Thoracic aorta (tissue), 2 donors: ENCODE results near the gene AP2M1. TPM values are rescaled to one million over a fixed set of nuclear protein-coding genes. Genes with fewer than 3 reads are reported as not detected.
"Not testable (repeated sequence)": the region's sequence is repeated elsewhere in the genome, so short reads cannot be mapped to it uniquely, and the experiment has no call there.

Experiments
- ATAC-seq: fragments of 150-250 bp; one replicate; pipeline ENCODE4 v1.8.0; 2017; ENCODE audit warnings: low read depth; ENCODE audit not compliant: insufficient number of reproducible peaks, low FRiP score
- DNase-seq: peaks from one replicate; pipeline ENCODE4 v3.0.0-alpha.2; 2020; ENCODE audit warnings: low spot score
- H3K27ac ChIP-seq, 2 donors: fragments of 200-600 bp; sonication (generic); 1 replicate in 1 of 2; 2 replicates in 1 of 2; pipeline ENCODE4 v1.5.1; 2016; ENCODE audit warnings: mild to moderate bottlenecking in 2 of 2, moderate library complexity in 2 of 2
- H3K27me3 ChIP-seq: fragments of 200-600 bp; sonication (generic); replicated peaks from 2 replicates; pipeline ENCODE4 v1.6.0; 2016; ENCODE audit warnings: mild to moderate bottlenecking; ENCODE audit not compliant: insufficient read depth
- H3K36me3 ChIP-seq: fragments of 200-600 bp; sonication (generic); one replicate; pipeline ENCODE4 v1.5.1; 2016
- H3K4me1 ChIP-seq, 2 donors: fragments of 200-600 bp; sonication (generic); 1 replicate in 1 of 2; 2 replicates in 1 of 2; pipeline versions ENCODE4 v1.5.1 to v1.6.0; 2016; ENCODE audit warnings: low read depth in 2 of 2, mild to moderate bottlenecking in 1 of 2; ENCODE audit not compliant: control insufficient read depth in 1 of 2
- H3K4me3 ChIP-seq: fragments of 200-600 bp; sonication (generic); 2 replicates; pipeline ENCODE4 v1.5.1; 2016; ENCODE audit warnings: mild to moderate bottlenecking
- H3K9me3 ChIP-seq: fragments of 200-600 bp; sonication (generic); 2 replicates; pipeline ENCODE4 v1.5.1; 2016
- CTCF ChIP-seq: fragments of 200-600 bp; sonication (generic); IDR thresholded peaks from one replicate; pipeline ENCODE4 v1.5.1; 2019; ENCODE audit warnings: antibody characterized with exemption
- total RNA-seq, 2 donors: library from RNA; depleted of rRNA; stranded (reverse); fragments of >200 nt; gene quantifications; one replicate each; pipeline versions ENCODE4 v1.1.0 to v1.2.3, GENCODE V29; 2016

AP2M1 gene
- total RNA-seq, 2 donors from 2014 or later = 194 to 203 TPM

GRCh38 chr3:184149123-184149522, 25.5 kb upstream of the AP2M1 start:
- H3K27me3 ChIP-seq = no peaks in the 10 kb centered on the region
- H3K4me1 ChIP-seq = peaks cover under 1 to 6% of the 10 kb centered on the region in 2 donors
- H3K4me3 ChIP-seq = no peak overlapping the region
- TF ChIP-seq CTCF = no peak
- no peak for ATAC-seq
- H3K36me3 ChIP-seq = peaks cover 20% of the 10 kb centered on the region
- DNase-seq = no peak
- no peaks in the 10 kb centered on the region for H3K9me3 ChIP-seq
- no peak overlapping the region for H3K27ac ChIP-seq

- not testable (repeated sequence) for H3K9me3 ChIP-seq, H3K27me3 ChIP-seq, H3K4me3 ChIP-seq, ATAC-seq, H3K27ac ChIP-seq, DNase-seq
- peaks cover 14% of the 10 kb centered on the region for H3K36me3 ChIP-seq
- peaks cover 7 to 12% of the 10 kb centered on the region in 2 donors for H3K4me1 ChIP-seq
These were observed 24.9 kb upstream of the AP2M1 start for GRCh38 chr3:184149770-184150169.

GRCh38 chr3:184154885-184155643, 19.6 kb upstream of the AP2M1 start, which contains the start of gene DVL3:
Gene DVL3, plus strand, starts transcription at chr3:184155377. Its CDS starts 259 bp downstream, at chr3:184155636.
- no peak for TF ChIP-seq CTCF
- H3K4me3 ChIP-seq = peak within 1 kb of the TSS; percentile 95
- no peaks in the 10 kb centered on the region for H3K27me3 ChIP-seq
- DNase-seq = no peak
- peaks cover 32 to 42% of the 10 kb centered on the region in 2 donors for H3K4me1 ChIP-seq
- no peaks in the 10 kb centered on the region for H3K9me3 ChIP-seq
- H3K27ac ChIP-seq = peak within 1 kb of the TSS; percentile 93 to 95
- H3K36me3 ChIP-seq = no peaks in the 10 kb centered on the region
- ATAC-seq = peak; percentile 56

- ATAC-seq = no peak
- Histone ChIP-seq H3K4me1 (peaks cover 40 to 51% of the 10 kb centered on the region in 2 donors), H3K4me3 (peak overlapping the region; percentile 95), H3K27me3 (no peaks in the 10 kb centered on the region), H3K27ac (peak overlapping the region; percentile 93 to 95), H3K36me3 (no peaks in the 10 kb centered on the region), H3K9me3 (no peaks in the 10 kb centered on the region)
- no peak for TF ChIP-seq CTCF
- DNase-seq = no peak
These were observed 18.8 kb upstream of the AP2M1 start for GRCh38 chr3:184155644-184156521.

- no peaks in the 10 kb centered on the region for H3K27me3 ChIP-seq
- no peak for TF ChIP-seq CTCF
- peak overlapping the region; percentile 95 for H3K4me3 ChIP-seq
- peak overlapping the region; percentile 93 to 95 for H3K27ac ChIP-seq
- H3K4me1 ChIP-seq = peaks cover 42 to 57% of the 10 kb centered on the region in 2 donors
- H3K9me3 ChIP-seq = no peaks in the 10 kb centered on the region
- H3K36me3 ChIP-seq = no peaks in the 10 kb centered on the region
- ATAC-seq (peak; percentile 24), DNase-seq (no peak)
These were observed 18.1 kb upstream of the AP2M1 start for GRCh38 chr3:184156522-184156955.
